Stimulated activated CD8-positive, alpha-beta memory T cell treated with anti-CD3 and anti-CD28 coated beads, Interleukin-15, amount 100 ng/mL, for 24 hours (primary cell): Measurements from ENCODE around the gene ZNF804B.

Source experiments
- DNase-seq: peaks from one replicate; pipeline ENCODE4 v3.0.0-alpha.2; 2020; ENCODE audit warnings: low read depth

ZNF804B gene

GRCh38 chr7:89265631-89266030 is 506.1 kb downstream of the ZNF804B start:
- DNase-seq: no peak

GRCh38 chr7:89283302-89283701 is 523.8 kb downstream of the ZNF804B start:
- DNase-seq: no peak

GRCh38 chr7:89308535-89308934 is 549.0 kb downstream of the ZNF804B start:
- DNase-seq: no peak

- no peak for DNase-seq
Observed at GRCh38 chr7:89311886-89312285, 552.4 kb downstream of the ZNF804B start.

- DNase-seq: no peak
Observed at GRCh38 chr7:89312551-89312950, 553.1 kb downstream of the ZNF804B start.

GRCh38 chr7:89316584-89317251 is 557.2 kb downstream of the ZNF804B start:
- DNase-seq: no peak

GRCh38 chr7:89332026-89332425 is 572.5 kb downstream of the ZNF804B start:
- no peak for DNase-seq

- no peak for DNase-seq
Observed at GRCh38 chr7:89334797-89335196, 575.3 kb downstream of the ZNF804B start.

GRCh38 chr7:89335490-89335889 is 576.0 kb downstream of the ZNF804B start:
- no peak for DNase-seq

GRCh38 chr7:89336121-89336520 is 576.6 kb downstream of the ZNF804B start:
- DNase-seq: no peak

GRCh38 chr7:89339748-89340147 is 580.2 kb downstream of the ZNF804B start:
- DNase-seq: no peak

GRCh38 chr7:89357121-89357520 is 597.6 kb downstream of the ZNF804B start:
- DNase-seq: no peak

- DNase-seq: no peak
Observed at GRCh38 chr7:89377219-89377618, 617.7 kb downstream of the ZNF804B start.

- no peak for DNase-seq
Observed at GRCh38 chr7:89385411-89385810, 625.9 kb downstream of the ZNF804B start.
